Peyer's patch (tissue), 4 donors: ENCODE measurements around the gene TOX2.

Source experiments
- CTCF ChIP-seq, 6 experiments: fragments of 450-650 bp in 4 of 6; fragments of 200-600 bp in 2 of 6; sonication (generic) in 1 of 6; IDR thresholded peaks; one replicate each; pipeline ENCODE4 v1.5.1; 2017 to 2019; ENCODE audit warnings: antibody characterized with exemption in 6 of 6, mild to moderate bottlenecking in 3 of 6, moderate library complexity in 1 of 6
- POLR2A ChIP-seq, 2 donors: fragments of 450-650 bp; IDR thresholded peaks; one replicate each; pipeline ENCODE4 v1.5.1; 2017; ENCODE audit warnings: antibody characterized with exemption in 2 of 2, mild to moderate bottlenecking in 2 of 2, moderate library complexity in 2 of 2

- TF ChIP-seq CTCF (IDR thresholded peaks at IDR 0.05) (no peak), POLR2A (IDR thresholded peaks at IDR 0.05) (no peak)
Measured at GRCh38 chr20:43994486-43995100, 79.9 kb downstream of the TOX2 start.
